ENCODE measurements around the gene BTBD6.

Gene BTBD6

DNA sequence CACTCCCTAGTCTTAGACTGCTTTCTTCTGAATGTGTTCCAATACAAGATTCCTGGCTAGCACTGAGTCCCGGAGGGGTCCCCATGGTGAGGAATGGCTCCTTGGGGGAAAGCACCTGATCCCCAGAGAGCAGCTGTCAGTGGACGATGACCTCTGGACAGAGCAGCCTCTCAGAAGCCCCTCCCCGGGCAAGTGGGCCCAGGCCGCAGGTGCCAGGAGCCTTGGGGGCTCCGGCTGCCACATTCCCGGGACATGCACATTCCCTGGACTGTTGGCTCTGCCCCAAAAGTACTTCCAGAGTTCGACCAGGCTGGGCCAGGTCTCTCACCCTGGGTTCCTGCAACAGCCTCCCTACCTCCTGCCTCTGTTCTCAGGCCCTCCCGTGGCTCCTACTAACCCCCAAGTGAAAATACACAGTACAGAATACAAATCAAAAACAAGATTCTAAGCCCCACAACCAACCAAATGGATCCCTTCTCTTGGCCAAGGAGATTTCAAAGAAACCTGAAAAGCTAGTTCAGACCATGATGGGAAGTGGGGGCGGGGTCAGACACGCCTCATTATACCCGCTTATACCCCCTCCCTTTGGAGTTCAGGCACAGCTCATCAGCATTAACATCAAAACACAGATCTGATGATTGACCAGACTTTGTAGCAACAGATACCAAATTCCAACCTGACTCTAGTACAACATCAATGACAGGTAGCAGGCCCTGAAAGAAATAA lies 23.3 kb upstream of the BTBD6 start:
- DNase-seq (ENCODE audit: low spot score): no peak
- CTCF ChIA-PET: interaction anchor here (0.6 to 1.1 kb wide), 5 partner anchors 13 to 265 kb away, joined by 3 to 4 read pairs (median 3); no protein-coding TSS in a partner anchor
- POLR2A ChIA-PET (ENCODE audit: low non-redundant PET): interaction anchor here (0.7 kb wide), 1 partner anchor 87 kb away, joined by 3 read pairs; no protein-coding TSS in a partner anchor
- no peak overlapping the region for H3K27ac ChIP-seq
- TF ChIP-seq, protein P1, sequence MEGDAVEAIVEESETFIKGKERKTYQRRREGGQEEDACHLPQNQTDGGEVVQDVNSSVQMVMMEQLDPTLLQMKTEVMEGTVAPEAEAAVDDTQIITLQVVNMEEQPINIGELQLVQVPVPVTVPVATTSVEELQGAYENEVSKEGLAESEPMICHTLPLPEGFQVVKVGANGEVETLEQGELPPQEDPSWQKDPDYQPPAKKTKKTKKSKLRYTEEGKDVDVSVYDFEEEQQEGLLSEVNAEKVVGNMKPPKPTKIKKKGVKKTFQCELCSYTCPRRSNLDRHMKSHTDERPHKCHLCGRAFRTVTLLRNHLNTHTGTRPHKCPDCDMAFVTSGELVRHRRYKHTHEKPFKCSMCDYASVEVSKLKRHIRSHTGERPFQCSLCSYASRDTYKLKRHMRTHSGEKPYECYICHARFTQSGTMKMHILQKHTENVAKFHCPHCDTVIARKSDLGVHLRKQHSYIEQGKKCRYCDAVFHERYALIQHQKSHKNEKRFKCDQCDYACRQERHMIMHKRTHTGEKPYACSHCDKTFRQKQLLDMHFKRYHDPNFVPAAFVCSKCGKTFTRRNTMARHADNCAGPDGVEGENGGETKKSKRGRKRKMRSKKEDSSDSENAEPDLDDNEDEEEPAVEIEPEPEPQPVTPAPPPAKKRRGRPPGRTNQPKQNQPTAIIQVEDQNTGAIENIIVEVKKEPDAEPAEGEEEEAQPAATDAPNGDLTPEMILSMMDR (conservative IDR thresholded peaks at IDR 0.05; ENCODE audit: low read depth): no peak

- TF ChIP-seq, protein P1 (conservative IDR thresholded peaks at IDR 0.05; ENCODE audit: low read depth): no peak
- ChIA-PET POLR2A (ENCODE audit: low non-redundant PET) (no interaction called here), CTCF (interaction anchor here (0.5 to 0.8 kb wide), 2 partner anchors 14 to 57 kb away, joined by 3 read pairs; no protein-coding TSS in a partner anchor)
- H3K27ac ChIP-seq: no peak overlapping the region
- DNase-seq (ENCODE audit: low spot score): no peak
These were observed 22.1 kb upstream of the BTBD6 start for GRCh38 chr14:105226198-105226597.

- no peak for DNase-seq (ENCODE audit: low spot score)
- POLR2A ChIA-PET (ENCODE audit: low non-redundant PET): no interaction called here
- CTCF ChIA-PET: interaction anchor here (0.6 kb wide), 1 partner anchor 36 kb away, joined by 3 read pairs; no protein-coding TSS in a partner anchor
- TF ChIP-seq, protein P1 (conservative IDR thresholded peaks at IDR 0.05; ENCODE audit: low read depth): no peak
- peak overlapping the region; percentile 15; the same call in 1 of the 2 replicates for H3K27ac ChIP-seq
These were observed 21.0 kb upstream of the BTBD6 start for GRCh38 chr14:105227346-105227745.

DNA sequence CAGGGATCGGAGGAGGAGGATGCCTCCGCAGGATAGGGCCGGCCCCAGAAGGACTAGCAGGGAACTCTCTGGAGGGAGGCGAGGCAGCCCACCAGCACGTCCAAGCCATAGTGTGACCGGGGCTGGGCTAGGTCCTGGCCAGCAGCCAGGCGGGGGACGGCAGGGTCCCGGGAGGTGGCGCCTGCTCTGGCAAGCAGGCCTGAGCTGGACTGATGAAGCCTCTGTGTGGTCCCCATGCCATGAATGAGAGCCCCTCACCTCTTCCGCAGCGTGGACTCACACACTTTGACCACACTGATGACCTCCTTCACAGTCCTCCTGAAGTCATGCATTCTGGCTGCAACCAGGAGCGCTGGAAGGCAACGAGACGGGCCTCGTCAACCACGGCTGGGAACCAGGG lies 19.8 kb upstream of the BTBD6 start:
- peak overlapping the region; percentile 15; the same call in 1 of the 2 replicates for H3K27ac ChIP-seq
- TF ChIP-seq, protein P1 (conservative IDR thresholded peaks at IDR 0.05; ENCODE audit: low read depth): no peak
- DNase-seq (ENCODE audit: low spot score): no peak
- CTCF ChIA-PET: interaction anchor here (0.6 kb wide), 1 partner anchor 138 kb away, joined by 4 read pairs; no protein-coding TSS in a partner anchor
- POLR2A ChIA-PET (ENCODE audit: low non-redundant PET): no interaction called here

DNA sequence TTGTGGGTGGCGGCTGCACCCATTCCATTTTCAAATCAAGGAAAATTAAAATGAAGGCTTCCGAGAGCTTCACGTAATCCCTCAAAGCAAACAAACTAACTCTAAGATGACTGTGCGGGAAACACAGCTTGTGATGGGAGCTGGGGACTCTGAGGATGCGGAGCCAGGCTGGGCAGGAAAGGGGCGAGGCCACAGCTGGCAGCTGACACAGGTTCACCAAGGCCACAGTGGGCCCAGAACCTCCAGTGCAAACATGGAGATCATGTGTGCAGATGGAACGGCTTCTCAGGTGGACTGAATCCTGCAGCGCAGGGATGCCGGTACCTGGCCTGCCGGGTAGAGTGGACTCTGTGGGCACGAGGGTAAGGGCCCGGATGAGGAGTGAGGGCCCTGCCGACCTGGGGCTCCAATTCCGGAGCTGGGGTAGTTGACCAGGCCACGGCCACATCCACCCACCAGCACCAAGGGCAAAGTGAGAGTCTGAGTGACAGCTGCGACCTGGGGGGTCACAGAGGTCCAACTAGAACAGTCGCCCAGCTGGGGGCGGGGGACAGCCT lies 19.2 kb upstream of the BTBD6 start:
- TF ChIP-seq, protein P1 (conservative IDR thresholded peaks at IDR 0.05; ENCODE audit: low read depth): no peak
- ChIA-PET POLR2A (ENCODE audit: low non-redundant PET) (no interaction called here), CTCF (no interaction called here)
- no peak for DNase-seq (ENCODE audit: low spot score)
- H3K27ac ChIP-seq: 0 out of 2 replicates have a peak overlapping the region, but pooled peaks have one; percentile 15

DNA sequence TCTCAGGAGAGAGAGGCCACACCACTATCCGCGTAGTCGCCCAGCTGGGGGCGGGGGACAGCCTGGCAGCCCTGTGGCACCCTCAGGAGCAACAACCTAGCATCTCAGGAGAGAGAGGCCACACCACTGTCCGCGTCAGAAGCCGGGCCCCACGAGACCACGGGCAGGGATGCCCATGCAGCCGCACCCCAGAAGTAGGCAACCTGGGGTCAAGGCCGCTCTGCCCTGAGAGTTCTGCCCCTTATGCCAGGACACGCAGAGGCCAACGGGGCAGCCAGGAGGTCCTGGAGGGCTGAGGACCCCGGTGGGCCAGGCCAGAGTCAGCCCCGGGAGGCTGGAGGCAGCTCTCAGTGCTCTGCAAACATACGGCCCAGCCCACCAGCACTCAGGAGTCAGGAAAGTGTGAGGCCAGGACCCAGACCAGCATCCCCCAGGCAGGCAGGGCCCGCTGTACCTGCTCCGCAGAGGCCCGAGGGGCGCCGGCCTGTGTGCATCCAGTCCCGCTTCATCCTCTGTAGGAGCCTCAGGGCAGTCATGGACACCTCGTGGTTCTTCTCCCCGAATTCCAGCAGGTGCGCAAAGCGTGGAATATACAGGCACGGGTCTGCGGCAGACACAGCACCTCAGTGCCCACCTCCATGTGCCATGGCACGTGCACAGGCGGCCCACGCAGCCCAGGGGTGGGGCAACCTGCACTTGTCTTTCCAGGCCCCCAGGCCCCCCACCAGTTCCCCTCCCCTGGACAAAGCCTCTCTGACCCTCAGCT lies 7.3 kb upstream of the BTBD6 start:
- POLR2A ChIA-PET (ENCODE audit: low non-redundant PET): no interaction called here
- DNase-seq (ENCODE audit: low spot score): no peak
- TF ChIP-seq, protein P1 (conservative IDR thresholded peaks at IDR 0.05; ENCODE audit: low read depth): no peak
- CTCF ChIA-PET: no interaction called here
- H3K27ac ChIP-seq: no peak overlapping the region
